ENCODE data around the gene ABCC1.

GRCh38 chr16:15985144-15985543, 35.7 kb downstream of the ABCC1 start:
- TF ChIP-seq, protein P1, sequence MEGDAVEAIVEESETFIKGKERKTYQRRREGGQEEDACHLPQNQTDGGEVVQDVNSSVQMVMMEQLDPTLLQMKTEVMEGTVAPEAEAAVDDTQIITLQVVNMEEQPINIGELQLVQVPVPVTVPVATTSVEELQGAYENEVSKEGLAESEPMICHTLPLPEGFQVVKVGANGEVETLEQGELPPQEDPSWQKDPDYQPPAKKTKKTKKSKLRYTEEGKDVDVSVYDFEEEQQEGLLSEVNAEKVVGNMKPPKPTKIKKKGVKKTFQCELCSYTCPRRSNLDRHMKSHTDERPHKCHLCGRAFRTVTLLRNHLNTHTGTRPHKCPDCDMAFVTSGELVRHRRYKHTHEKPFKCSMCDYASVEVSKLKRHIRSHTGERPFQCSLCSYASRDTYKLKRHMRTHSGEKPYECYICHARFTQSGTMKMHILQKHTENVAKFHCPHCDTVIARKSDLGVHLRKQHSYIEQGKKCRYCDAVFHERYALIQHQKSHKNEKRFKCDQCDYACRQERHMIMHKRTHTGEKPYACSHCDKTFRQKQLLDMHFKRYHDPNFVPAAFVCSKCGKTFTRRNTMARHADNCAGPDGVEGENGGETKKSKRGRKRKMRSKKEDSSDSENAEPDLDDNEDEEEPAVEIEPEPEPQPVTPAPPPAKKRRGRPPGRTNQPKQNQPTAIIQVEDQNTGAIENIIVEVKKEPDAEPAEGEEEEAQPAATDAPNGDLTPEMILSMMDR (conservative IDR thresholded peaks at IDR 0.05 in 1 of 2, IDR thresholded peaks at IDR 0.05 in 1 of 2; ENCODE audit: low read depth in 1 of 2, low read length in 2 of 2), result no peak
- no peak for TF ChIP-seq EZH2 (IDR thresholded peaks at IDR 0.05; ENCODE audit: low read length, missing control alignments)
